Peyer's patch (tissue), 4 donors: ENCODE measurements around the gene PCBP3.

ENCODE experiments used
- POLR2A ChIP-seq, 2 donors: fragments of 450-650 bp; IDR thresholded peaks; one replicate each; pipeline ENCODE4 v1.5.1; 2017; ENCODE audit warnings: antibody characterized with exemption in 2 of 2, mild to moderate bottlenecking in 2 of 2, moderate library complexity in 2 of 2
- TF ChIP-seq, protein P1 (sequence below), 6 experiments: fragments of 450-650 bp in 4 of 6; fragments of 200-600 bp in 2 of 6; sonication (generic) in 1 of 6; IDR thresholded peaks; one replicate each; pipeline ENCODE4 v1.5.1; 2017 to 2019; ENCODE audit warnings: antibody characterized with exemption in 6 of 6, mild to moderate bottlenecking in 3 of 6, moderate library complexity in 1 of 6

DNA sequence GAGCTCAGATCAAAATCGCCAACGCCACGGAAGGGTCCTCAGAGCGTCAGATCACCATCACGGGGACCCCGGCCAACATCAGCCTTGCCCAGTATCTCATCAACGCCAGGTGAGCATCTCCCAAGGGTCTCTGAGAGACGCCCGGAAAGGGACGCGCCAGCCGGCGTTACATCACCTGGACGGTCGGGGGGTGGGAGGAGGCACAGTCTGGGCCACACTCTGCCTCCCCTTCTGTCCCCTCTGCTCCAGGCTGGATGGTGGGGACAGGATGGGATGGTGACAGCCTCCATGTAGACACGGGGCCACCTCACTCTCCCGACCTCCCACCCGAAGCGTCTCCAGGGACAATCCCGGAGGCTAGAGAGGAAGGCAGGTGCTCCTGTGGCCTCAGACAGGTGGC, 296.6 kb downstream of the PCBP3 start:
- TF ChIP-seq, protein P1, sequence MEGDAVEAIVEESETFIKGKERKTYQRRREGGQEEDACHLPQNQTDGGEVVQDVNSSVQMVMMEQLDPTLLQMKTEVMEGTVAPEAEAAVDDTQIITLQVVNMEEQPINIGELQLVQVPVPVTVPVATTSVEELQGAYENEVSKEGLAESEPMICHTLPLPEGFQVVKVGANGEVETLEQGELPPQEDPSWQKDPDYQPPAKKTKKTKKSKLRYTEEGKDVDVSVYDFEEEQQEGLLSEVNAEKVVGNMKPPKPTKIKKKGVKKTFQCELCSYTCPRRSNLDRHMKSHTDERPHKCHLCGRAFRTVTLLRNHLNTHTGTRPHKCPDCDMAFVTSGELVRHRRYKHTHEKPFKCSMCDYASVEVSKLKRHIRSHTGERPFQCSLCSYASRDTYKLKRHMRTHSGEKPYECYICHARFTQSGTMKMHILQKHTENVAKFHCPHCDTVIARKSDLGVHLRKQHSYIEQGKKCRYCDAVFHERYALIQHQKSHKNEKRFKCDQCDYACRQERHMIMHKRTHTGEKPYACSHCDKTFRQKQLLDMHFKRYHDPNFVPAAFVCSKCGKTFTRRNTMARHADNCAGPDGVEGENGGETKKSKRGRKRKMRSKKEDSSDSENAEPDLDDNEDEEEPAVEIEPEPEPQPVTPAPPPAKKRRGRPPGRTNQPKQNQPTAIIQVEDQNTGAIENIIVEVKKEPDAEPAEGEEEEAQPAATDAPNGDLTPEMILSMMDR (IDR thresholded peaks at IDR 0.05): no peak
- TF ChIP-seq POLR2A (IDR thresholded peaks at IDR 0.05): no peak
